ENCODE measurements around the gene PPP2R1B.
"Not testable (repeated sequence)": the region's sequence is repeated elsewhere in the genome, so short reads cannot be mapped to it uniquely, and the experiment has no call there.

The PPP2R1B gene

GRCh38 chr11:111782109-111782741 lies 16.0 kb upstream of the PPP2R1B start:
- DNase-seq (ENCODE audit: low read depth in 2 of 2), result no peak

GRCh38 chr11:111779118-111779517 lies 12.9 kb upstream of the PPP2R1B start:
- no peak for DNase-seq (ENCODE audit: low read depth in 2 of 2)

GRCh38 chr11:111778047-111778558 lies 11.9 kb upstream of the PPP2R1B start:
- no peak for DNase-seq (ENCODE audit: low read depth in 2 of 2)

GRCh38 chr11:111777094-111778046 lies 11.2 kb upstream of the PPP2R1B start:
- DNase-seq (ENCODE audit: low read depth in 2 of 2), result peak in 1 of 2 donors; percentile 16

- DNase-seq (ENCODE audit: low read depth in 2 of 2), result no peak
These were observed 10.4 kb upstream of the PPP2R1B start for GRCh38 chr11:111776398-111777093.

- DNase-seq (ENCODE audit: low read depth in 2 of 2), result no peak
These were observed 8.9 kb upstream of the PPP2R1B start for GRCh38 chr11:111774955-111775710.

GRCh38 chr11:111772535-111772934 lies 6.3 kb upstream of the PPP2R1B start:
- no peak for DNase-seq (ENCODE audit: low read depth in 2 of 2)

GRCh38 chr11:111771205-111771604 lies 5.0 kb upstream of the PPP2R1B start:
- not testable (repeated sequence) for DNase-seq (ENCODE audit: low read depth in 2 of 2)

- no peak for DNase-seq (ENCODE audit: low read depth in 2 of 2)
These were observed 4.5 kb upstream of the PPP2R1B start for GRCh38 chr11:111770581-111771134.

- no peak for DNase-seq (ENCODE audit: low read depth in 2 of 2)
These were observed 599 bp upstream of the PPP2R1B start for GRCh38 chr11:111766834-111767142.

GRCh38 chr11:111765320-111765983 lies 737 bp downstream of the PPP2R1B start:
- DNase-seq (ENCODE audit: low read depth in 2 of 2), result no peak

- DNase-seq (ENCODE audit: low read depth in 2 of 2), result no peak
These were observed 1.6 kb downstream of the PPP2R1B start for GRCh38 chr11:111764621-111765020.

GRCh38 chr11:111762981-111763643 lies 3.1 kb downstream of the PPP2R1B start:
- DNase-seq (ENCODE audit: low read depth in 2 of 2), result no peak

- no peak for DNase-seq (ENCODE audit: low read depth in 2 of 2)
These were observed 3.7 kb downstream of the PPP2R1B start for GRCh38 chr11:111762526-111762925.

GRCh38 chr11:111761036-111761435 lies 5.2 kb downstream of the PPP2R1B start:
- DNase-seq (ENCODE audit: low read depth in 2 of 2), result no peak

- no peak for DNase-seq (ENCODE audit: low read depth in 2 of 2)
These were observed 6.3 kb downstream of the PPP2R1B start for GRCh38 chr11:111759778-111760407.

GRCh38 chr11:111759376-111759775 lies 6.8 kb downstream of the PPP2R1B start:
- DNase-seq (ENCODE audit: low read depth in 2 of 2), result no peak

- DNase-seq (ENCODE audit: low read depth in 2 of 2), result no peak
These were observed 10.1 kb downstream of the PPP2R1B start for GRCh38 chr11:111756097-111756496.

GRCh38 chr11:111749646-111750045 lies 16.5 kb downstream of the PPP2R1B start:
- DNase-seq (ENCODE audit: low read depth in 2 of 2), result no peak
